Activated naive CD8-positive, alpha-beta T cell (primary cell): ENCODE measurements around the gene MYOZ3.

Experiments used
- H3K27ac Mint-ChIP-seq: one replicate; pipeline ENCODE4 v1.8.0; 2021; ENCODE audit warnings: mixed read lengths
- H3K27me3 Mint-ChIP-seq: one replicate; pipeline ENCODE4 v1.8.0; 2021; ENCODE audit warnings: mixed read lengths
- H3K36me3 Mint-ChIP-seq: one replicate; pipeline ENCODE4 v1.8.0; 2021; ENCODE audit warnings: mixed read lengths
- H3K4me1 Mint-ChIP-seq: one replicate; pipeline ENCODE4 v1.8.0; 2021; ENCODE audit warnings: low read depth, mixed read lengths
- H3K4me3 Mint-ChIP-seq: one replicate; pipeline ENCODE4 v1.8.0; 2021; ENCODE audit warnings: mild to moderate bottlenecking, mixed read lengths
- H3K9me3 Mint-ChIP-seq: one replicate; pipeline ENCODE4 v1.8.0; 2021; ENCODE audit warnings: low read depth, mixed read lengths

The MYOZ3 gene

GRCh38 chr5:150661086-150661485, at the start of gene MYOZ3:
TSS of gene MYOZ3 (plus strand) at chr5:150661251. CDS start at chr5:150662942, 1,691 bp downstream.
- no peaks in the 10 kb centered on the region for H3K9me3 Mint-ChIP-seq
- H3K36me3 Mint-ChIP-seq = no peaks in the 10 kb centered on the region
- H3K27ac Mint-ChIP-seq = peak within 1 kb of the TSS; percentile 34
- H3K4me1 Mint-ChIP-seq = no peaks in the 10 kb centered on the region
- H3K4me3 Mint-ChIP-seq = no peak within 1 kb of the TSS
- peaks cover 2% of the 10 kb centered on the region for H3K27me3 Mint-ChIP-seq

GRCh38 chr5:150612405-150612804, 48.6 kb upstream of the MYOZ3 start:
- Mint-ChIP-seq H3K9me3 (no peaks in the 10 kb centered on the region), H3K27me3 (no peaks in the 10 kb centered on the region), H3K4me1 (no peaks in the 10 kb centered on the region), H3K36me3 (no peaks in the 10 kb centered on the region), H3K27ac (no peak overlapping the region), H3K4me3 (no peak overlapping the region)

GRCh38 chr5:150612905-150613670, 48.0 kb upstream of the MYOZ3 start:
- H3K36me3 Mint-ChIP-seq = no peaks in the 10 kb centered on the region
- H3K9me3 Mint-ChIP-seq = no peaks in the 10 kb centered on the region
- H3K27ac Mint-ChIP-seq = no peak overlapping the region
- H3K4me3 Mint-ChIP-seq = no peak overlapping the region
- H3K4me1 Mint-ChIP-seq = no peaks in the 10 kb centered on the region
- no peaks in the 10 kb centered on the region for H3K27me3 Mint-ChIP-seq

- H3K27ac Mint-ChIP-seq = no peak overlapping the region
- H3K4me3 Mint-ChIP-seq = no peak overlapping the region
- H3K4me1 Mint-ChIP-seq = no peaks in the 10 kb centered on the region
- H3K36me3 Mint-ChIP-seq = no peaks in the 10 kb centered on the region
- no peaks in the 10 kb centered on the region for H3K9me3 Mint-ChIP-seq
- H3K27me3 Mint-ChIP-seq = no peaks in the 10 kb centered on the region
Observed at GRCh38 chr5:150613991-150614660, 46.9 kb upstream of the MYOZ3 start.

- Mint-ChIP-seq H3K4me1 (no peaks in the 10 kb centered on the region), H3K4me3 (no peak overlapping the region), H3K27me3 (no peaks in the 10 kb centered on the region), H3K27ac (no peak overlapping the region), H3K36me3 (no peaks in the 10 kb centered on the region), H3K9me3 (no peaks in the 10 kb centered on the region)
Observed at GRCh38 chr5:150614661-150615060, 46.4 kb upstream of the MYOZ3 start.

GRCh38 chr5:150615141-150615699, 45.8 kb upstream of the MYOZ3 start:
- H3K9me3 Mint-ChIP-seq = no peaks in the 10 kb centered on the region
- H3K4me3 Mint-ChIP-seq = no peak overlapping the region
- H3K4me1 Mint-ChIP-seq = no peaks in the 10 kb centered on the region
- H3K36me3 Mint-ChIP-seq = no peaks in the 10 kb centered on the region
- no peak overlapping the region for H3K27ac Mint-ChIP-seq
- no peaks in the 10 kb centered on the region for H3K27me3 Mint-ChIP-seq

- Mint-ChIP-seq H3K9me3 (no peaks in the 10 kb centered on the region), H3K27ac (no peak overlapping the region), H3K36me3 (no peaks in the 10 kb centered on the region), H3K27me3 (no peaks in the 10 kb centered on the region), H3K4me1 (no peaks in the 10 kb centered on the region), H3K4me3 (no peak overlapping the region)
Observed at GRCh38 chr5:150616024-150616470, 45.0 kb upstream of the MYOZ3 start.

GRCh38 chr5:150616506-150616905, 44.5 kb upstream of the MYOZ3 start:
- no peak overlapping the region for H3K4me3 Mint-ChIP-seq
- no peaks in the 10 kb centered on the region for H3K9me3 Mint-ChIP-seq
- H3K27me3 Mint-ChIP-seq = no peaks in the 10 kb centered on the region
- no peaks in the 10 kb centered on the region for H3K4me1 Mint-ChIP-seq
- H3K36me3 Mint-ChIP-seq = no peaks in the 10 kb centered on the region
- no peak overlapping the region for H3K27ac Mint-ChIP-seq

GRCh38 chr5:150618163-150618562, 42.9 kb upstream of the MYOZ3 start:
- Mint-ChIP-seq H3K27me3 (no peaks in the 10 kb centered on the region), H3K27ac (no peak overlapping the region), H3K4me3 (no peak overlapping the region), H3K36me3 (no peaks in the 10 kb centered on the region), H3K9me3 (no peaks in the 10 kb centered on the region), H3K4me1 (peaks cover 5% of the 10 kb centered on the region)

GRCh38 chr5:150618588-150619281, 42.3 kb upstream of the MYOZ3 start:
- H3K4me3 Mint-ChIP-seq = no peak overlapping the region
- no peaks in the 10 kb centered on the region for H3K36me3 Mint-ChIP-seq
- peaks cover 11% of the 10 kb centered on the region for H3K4me1 Mint-ChIP-seq
- no peaks in the 10 kb centered on the region for H3K27me3 Mint-ChIP-seq
- peak overlapping the region; percentile 22 for H3K27ac Mint-ChIP-seq
- H3K9me3 Mint-ChIP-seq = no peaks in the 10 kb centered on the region

- peaks cover 18% of the 10 kb centered on the region for H3K4me1 Mint-ChIP-seq
- peaks cover 6% of the 10 kb centered on the region for H3K27me3 Mint-ChIP-seq
- no peaks in the 10 kb centered on the region for H3K36me3 Mint-ChIP-seq
- no peak overlapping the region for H3K4me3 Mint-ChIP-seq
- H3K27ac Mint-ChIP-seq = no peak overlapping the region
- H3K9me3 Mint-ChIP-seq = no peaks in the 10 kb centered on the region
Observed at GRCh38 chr5:150619359-150620230, 41.5 kb upstream of the MYOZ3 start.

GRCh38 chr5:150621301-150621700, 39.8 kb upstream of the MYOZ3 start:
- H3K27me3 Mint-ChIP-seq = peaks cover 7% of the 10 kb centered on the region
- H3K27ac Mint-ChIP-seq = no peak overlapping the region
- no peak overlapping the region for H3K4me3 Mint-ChIP-seq
- no peaks in the 10 kb centered on the region for H3K36me3 Mint-ChIP-seq
- H3K9me3 Mint-ChIP-seq = no peaks in the 10 kb centered on the region
- peaks cover 20% of the 10 kb centered on the region for H3K4me1 Mint-ChIP-seq

GRCh38 chr5:150622157-150622556, 38.9 kb upstream of the MYOZ3 start:
- Mint-ChIP-seq H3K4me3 (no peak overlapping the region), H3K27me3 (peaks cover 10% of the 10 kb centered on the region), H3K4me1 (peaks cover 22% of the 10 kb centered on the region), H3K27ac (no peak overlapping the region), H3K36me3 (no peaks in the 10 kb centered on the region), H3K9me3 (no peaks in the 10 kb centered on the region)

- Mint-ChIP-seq H3K4me1 (peaks cover 22% of the 10 kb centered on the region), H3K27ac (no peak overlapping the region), H3K4me3 (peak overlapping the region; percentile 86), H3K9me3 (no peaks in the 10 kb centered on the region), H3K36me3 (no peaks in the 10 kb centered on the region), H3K27me3 (peaks cover 11% of the 10 kb centered on the region)
Observed at GRCh38 chr5:150623152-150623877, 37.7 kb upstream of the MYOZ3 start.
